Activated naive CD8-positive, alpha-beta T cell (primary cell): ENCODE data around the gene RNF146.

ENCODE experiments used
- H3K27ac Mint-ChIP-seq: one replicate; pipeline ENCODE4 v1.8.0; 2021; ENCODE audit warnings: mixed read lengths
- H3K27me3 Mint-ChIP-seq: one replicate; pipeline ENCODE4 v1.8.0; 2021; ENCODE audit warnings: mixed read lengths
- H3K36me3 Mint-ChIP-seq: one replicate; pipeline ENCODE4 v1.8.0; 2021; ENCODE audit warnings: mixed read lengths
- H3K4me1 Mint-ChIP-seq: one replicate; pipeline ENCODE4 v1.8.0; 2021; ENCODE audit warnings: low read depth, mixed read lengths
- H3K4me3 Mint-ChIP-seq: one replicate; pipeline ENCODE4 v1.8.0; 2021; ENCODE audit warnings: mild to moderate bottlenecking, mixed read lengths
- H3K9me3 Mint-ChIP-seq: one replicate; pipeline ENCODE4 v1.8.0; 2021; ENCODE audit warnings: low read depth, mixed read lengths

RNF146 gene

GRCh38 chr6:127267646-127268625 lies 1.3 kb downstream of the RNF146 start:
- Mint-ChIP-seq H3K4me1 (peaks cover 53% of the 10 kb centered on the region), H3K9me3 (no peaks in the 10 kb centered on the region), H3K36me3 (peaks cover 3% of the 10 kb centered on the region), H3K27ac (peak overlapping the region; percentile 97), H3K4me3 (peak overlapping the region; percentile 99), H3K27me3 (no peaks in the 10 kb centered on the region)

- peaks cover 49% of the 10 kb centered on the region for H3K4me1 Mint-ChIP-seq
- no peaks in the 10 kb centered on the region for H3K9me3 Mint-ChIP-seq
- H3K27me3 Mint-ChIP-seq = no peaks in the 10 kb centered on the region
- no peak overlapping the region for H3K27ac Mint-ChIP-seq
- H3K4me3 Mint-ChIP-seq = no peak overlapping the region
- peaks cover 3% of the 10 kb centered on the region for H3K36me3 Mint-ChIP-seq
These were observed 5.9 kb downstream of the RNF146 start for GRCh38 chr6:127272576-127272975.

GRCh38 chr6:127273499-127273898 lies 6.8 kb downstream of the RNF146 start:
- H3K27me3 Mint-ChIP-seq = no peaks in the 10 kb centered on the region
- H3K4me1 Mint-ChIP-seq = peaks cover 45% of the 10 kb centered on the region

GRCh38 chr6:127276331-127276730 lies 9.7 kb downstream of the RNF146 start:
- Mint-ChIP-seq H3K36me3 (peaks cover 1% of the 10 kb centered on the region), H3K27ac (no peak overlapping the region)

More at GRCh38 chr6:127273499-127273898, 6.8 kb downstream of the RNF146 start:
- Mint-ChIP-seq H3K4me3 (no peak overlapping the region), H3K9me3 (no peaks in the 10 kb centered on the region), H3K27ac (no peak overlapping the region), H3K36me3 (peaks cover 3% of the 10 kb centered on the region)

GRCh38 chr6:127277878-127278843 lies 11.5 kb downstream of the RNF146 start:
- Mint-ChIP-seq H3K4me1 (peaks cover 21% of the 10 kb centered on the region), H3K36me3 (peaks cover 3% of the 10 kb centered on the region), H3K27ac (no peak overlapping the region), H3K4me3 (no peak overlapping the region), H3K27me3 (no peaks in the 10 kb centered on the region), H3K9me3 (no peaks in the 10 kb centered on the region)

More at GRCh38 chr6:127276331-127276730, 9.7 kb downstream of the RNF146 start:
- Mint-ChIP-seq H3K9me3 (no peaks in the 10 kb centered on the region), H3K4me3 (no peak overlapping the region), H3K27me3 (no peaks in the 10 kb centered on the region), H3K4me1 (peaks cover 34% of the 10 kb centered on the region)

- Mint-ChIP-seq H3K27me3 (no peaks in the 10 kb centered on the region), H3K27ac (peak overlapping the region; percentile 50), H3K4me3 (no peak overlapping the region), H3K36me3 (peaks cover 9% of the 10 kb centered on the region), H3K4me1 (peaks cover 14% of the 10 kb centered on the region), H3K9me3 (no peaks in the 10 kb centered on the region)
These were observed 13.2 kb downstream of the RNF146 start for GRCh38 chr6:127279815-127280214.

GRCh38 chr6:127282184-127282583 lies 15.5 kb downstream of the RNF146 start:
- H3K27ac Mint-ChIP-seq = no peak overlapping the region
- H3K27me3 Mint-ChIP-seq = no peaks in the 10 kb centered on the region
- peaks cover 22% of the 10 kb centered on the region for H3K36me3 Mint-ChIP-seq
- H3K4me1 Mint-ChIP-seq = peaks cover 16% of the 10 kb centered on the region
- H3K4me3 Mint-ChIP-seq = no peak overlapping the region
- no peaks in the 10 kb centered on the region for H3K9me3 Mint-ChIP-seq

- peaks cover 25% of the 10 kb centered on the region for H3K36me3 Mint-ChIP-seq
- H3K9me3 Mint-ChIP-seq = no peaks in the 10 kb centered on the region
- H3K27ac Mint-ChIP-seq = peak overlapping the region; percentile 78
- H3K27me3 Mint-ChIP-seq = no peaks in the 10 kb centered on the region
- H3K4me3 Mint-ChIP-seq = no peak overlapping the region
- H3K4me1 Mint-ChIP-seq = peaks cover 43% of the 10 kb centered on the region
These were observed 22.0 kb downstream of the RNF146 start for GRCh38 chr6:127288705-127289104.

- H3K4me1 Mint-ChIP-seq = peaks cover 43% of the 10 kb centered on the region
- H3K27ac Mint-ChIP-seq = peak overlapping the region; percentile 74
- H3K27me3 Mint-ChIP-seq = no peaks in the 10 kb centered on the region
- peaks cover 18% of the 10 kb centered on the region for H3K36me3 Mint-ChIP-seq
- H3K9me3 Mint-ChIP-seq = no peaks in the 10 kb centered on the region
- H3K4me3 Mint-ChIP-seq = no peak overlapping the region
These were observed 23.3 kb downstream of the RNF146 start for GRCh38 chr6:127289934-127290333.

- no peak overlapping the region for H3K4me3 Mint-ChIP-seq
- peaks cover 42% of the 10 kb centered on the region for H3K4me1 Mint-ChIP-seq
- peak overlapping the region; percentile 74 for H3K27ac Mint-ChIP-seq
These were observed 24.0 kb downstream of the RNF146 start for GRCh38 chr6:127290391-127291265.

GRCh38 chr6:127291495-127291894 lies 24.8 kb downstream of the RNF146 start:
- Mint-ChIP-seq H3K4me1 (peaks cover 42% of the 10 kb centered on the region), H3K27me3 (no peaks in the 10 kb centered on the region), H3K27ac (peak overlapping the region; percentile 74), H3K9me3 (no peaks in the 10 kb centered on the region), H3K36me3 (peaks cover 9% of the 10 kb centered on the region), H3K4me3 (peak overlapping the region; percentile 27)

More at GRCh38 chr6:127290391-127291265, 24.0 kb downstream of the RNF146 start:
- no peaks in the 10 kb centered on the region for H3K9me3 Mint-ChIP-seq
- H3K27me3 Mint-ChIP-seq = no peaks in the 10 kb centered on the region
- H3K36me3 Mint-ChIP-seq = peaks cover 14% of the 10 kb centered on the region

- no peaks in the 10 kb centered on the region for H3K27me3 Mint-ChIP-seq
- H3K9me3 Mint-ChIP-seq = no peaks in the 10 kb centered on the region
- peaks cover 27% of the 10 kb centered on the region for H3K4me1 Mint-ChIP-seq
- no peak overlapping the region for H3K4me3 Mint-ChIP-seq
- peak overlapping the region; percentile 58 for H3K27ac Mint-ChIP-seq
- H3K36me3 Mint-ChIP-seq = peaks cover 5% of the 10 kb centered on the region
These were observed 30.9 kb downstream of the RNF146 start for GRCh38 chr6:127297502-127298070.

GRCh38 chr6:127298475-127298874 lies 31.8 kb downstream of the RNF146 start:
- no peaks in the 10 kb centered on the region for H3K27me3 Mint-ChIP-seq
- H3K4me1 Mint-ChIP-seq = peaks cover 24% of the 10 kb centered on the region
- H3K9me3 Mint-ChIP-seq = no peaks in the 10 kb centered on the region
- H3K27ac Mint-ChIP-seq = no peak overlapping the region
- H3K4me3 Mint-ChIP-seq = no peak overlapping the region
- H3K36me3 Mint-ChIP-seq = peaks cover 2% of the 10 kb centered on the region
